Tracheal epithelial cell (primary cell): Measurements from ENCODE around the gene DIO1. TPM values are rescaled to one million over a fixed set of nuclear protein-coding genes. Genes with fewer than 3 reads are reported as not detected.

Experiments used
- total RNA-seq: library from RNA; depleted of rRNA; stranded (reverse); fragments of >200 nt; gene quantifications from 2 replicates; pipeline ENCODE4 v1.2.1, GENCODE V29; 2014

DIO1 gene
- total RNA-seq, result not detected in 2 replicates

GRCh38 chr1:53893999-53894636 lies at the start of gene DIO1:
DIO1 (plus strand) TSS chr1:53894187; CDS start chr1:53894211, 24 bp downstream.

GRCh38 chr1:53889304-53890298 lies 4.4 kb upstream of the DIO1 start, which contains the start of gene YIPF1:
YIPF1 (minus strand) TSS chr1:53889797; CDS start chr1:53888937, 860 bp downstream.

GRCh38 chr1:53945433-53946251 lies 51.7 kb downstream of the DIO1 start, which contains the start of gene IFT25:
IFT25 (minus strand) TSS chr1:53945699; CDS start chr1:53940082, 5,617 bp downstream.

GRCh38 chr1:53946252-53947171 lies 52.5 kb downstream of the DIO1 start, which contains the start of gene LRRC42:
LRRC42 (plus strand) TSS chr1:53946350; CDS start chr1:53952000, 5,650 bp downstream.

Other genes starting within 250 kb of the DIO1 start
- gene GLIS1, start 155.0 kb upstream of the DIO1 start, total RNA-seq, result 0.24 TPM in 1 of 2 replicates, not detected in the other
- gene NDC1, start 55.9 kb upstream of the DIO1 start, total RNA-seq, result 20.2 and 24.7 TPM in 2 replicates
- 16.4 and 27.7 TPM in 2 replicates for gene YIPF1, start 4.4 kb upstream of the DIO1 start, total RNA-seq
- 10.9 and 12.3 TPM in 2 replicates for gene IFT25, start 51.5 kb downstream of the DIO1 start, total RNA-seq
- 50.7 and 52.3 TPM in 2 replicates for gene LRRC42, start 52.2 kb downstream of the DIO1 start, total RNA-seq
- gene LDLRAD1, start 124.0 kb downstream of the DIO1 start, total RNA-seq, result under 0.01 and 0.64 TPM in 2 replicates
- 215 and 300 TPM in 2 replicates for gene TMEM59, start 159.0 kb downstream of the DIO1 start, total RNA-seq
- 2.2 and 3.0 TPM in 2 replicates for gene TCEANC2, start 159.4 kb downstream of the DIO1 start, total RNA-seq